ENCODE measurements around the gene TBC1D22A. TPM values are rescaled to one million over a fixed set of nuclear protein-coding genes. Genes with fewer than 3 reads are reported as not detected.

Gene TBC1D22A
- total RNA-seq, 2 experiments from 2014 or later = 22.3 to 43.9 TPM

DNA sequence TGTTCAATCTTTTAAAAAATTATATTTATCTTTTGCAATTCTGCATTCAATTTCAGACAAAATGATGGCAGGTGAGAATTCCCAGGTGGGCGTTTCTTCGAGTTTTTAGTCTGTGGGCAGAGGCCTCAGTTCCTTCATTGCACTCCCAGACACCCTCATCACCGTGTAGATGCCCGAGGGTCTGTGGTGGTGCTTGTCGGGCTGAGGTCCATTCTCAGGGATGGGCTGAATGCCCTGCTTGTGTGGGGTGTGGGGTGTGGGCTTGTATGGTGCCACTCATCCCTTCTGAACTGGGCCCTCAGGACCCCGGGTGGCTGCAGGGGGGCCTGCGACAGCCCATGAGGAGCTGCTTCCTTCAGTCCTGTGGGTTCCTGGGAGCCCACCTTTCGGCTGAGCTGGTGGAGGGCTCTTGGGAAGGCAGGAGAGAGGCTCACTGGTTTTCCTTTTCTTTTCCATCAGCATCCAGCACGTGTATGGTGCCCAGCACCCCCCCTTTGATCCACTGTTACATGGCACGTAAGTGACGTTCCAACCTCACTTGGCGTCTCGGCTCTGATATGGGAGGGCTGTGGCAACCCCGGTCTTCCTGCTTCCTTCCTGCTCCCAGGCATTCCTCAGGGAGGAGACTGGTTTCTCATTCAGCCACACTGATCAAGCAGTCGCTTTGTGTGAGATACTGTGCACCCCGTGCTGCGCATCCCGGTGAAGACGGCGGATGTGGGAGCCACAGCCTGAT is 29.8 kb downstream of the TBC1D22A start:
- CTCF ChIA-PET (ENCODE audit: unreplicated experiment) = no interaction called here
- H3K4me2 ChIP-seq (ENCODE audit: low read length) = no peak overlapping the region
- BruUV-seq (replicated peaks) = no TSS peak

GRCh38 chr22:46792841-46793261 is 30.4 kb downstream of the TBC1D22A start:
- no peak overlapping the region for H2AFZ ChIP-seq (ENCODE audit: low read length)
- intact Hi-C loops (cut with micrococcal nuclease; ENCODE audit: unreplicated experiment) = loop anchor here (10.0 kb wide), 1 partner anchor 108 kb away; no protein-coding TSS in a partner anchor
- H3K79me2 ChIP-seq (ENCODE audit: insufficient read depth, low read depth, low read length) = peaks cover 11% of the 10 kb centered on the region
- peaks cover 3% of the 10 kb centered on the region for H3K4me1 ChIP-seq (ENCODE audit: insufficient read depth, low read length, poor library complexity, severe bottlenecking)
- POLR2A ChIA-PET = no interaction called here
- CTCF ChIA-PET (ENCODE audit: unreplicated experiment) = interaction anchor here (0.6 kb wide), 1 partner anchor 395 kb away, joined by 3 read pairs; no protein-coding TSS in a partner anchor
- no TSS peak for BruUV-seq (replicated peaks)
- H3K9me2 ChIP-seq (ENCODE audit: insufficient read depth, low read length) = no peaks in the 10 kb centered on the region
- no peak overlapping the region for H3K4me3 ChIP-seq (ENCODE audit: low read depth, low read length, poor library complexity, severe bottlenecking)
- H3K4me2 ChIP-seq (ENCODE audit: low read length) = no peak overlapping the region
- H3K9me3 ChIP-seq (ENCODE audit: low read length) = no peaks in the 10 kb centered on the region
- 0 out of 2 replicates have a peak, but pooled peaks cover under 1% of the 10 kb centered on the region for H4K20me1 ChIP-seq (ENCODE audit: insufficient read depth, low read length)
- no peak for DNase-seq (ENCODE audit: low spot score)
- H3K27ac ChIP-seq (ENCODE audit: low read depth, low read length, poor library complexity, severe bottlenecking) = no peak overlapping the region
- peaks cover 40% of the 10 kb centered on the region; the same call in 1 of the 2 replicates for H3K36me3 ChIP-seq (ENCODE audit: insufficient read depth, low read length)
- TF ChIP-seq, protein P1, sequence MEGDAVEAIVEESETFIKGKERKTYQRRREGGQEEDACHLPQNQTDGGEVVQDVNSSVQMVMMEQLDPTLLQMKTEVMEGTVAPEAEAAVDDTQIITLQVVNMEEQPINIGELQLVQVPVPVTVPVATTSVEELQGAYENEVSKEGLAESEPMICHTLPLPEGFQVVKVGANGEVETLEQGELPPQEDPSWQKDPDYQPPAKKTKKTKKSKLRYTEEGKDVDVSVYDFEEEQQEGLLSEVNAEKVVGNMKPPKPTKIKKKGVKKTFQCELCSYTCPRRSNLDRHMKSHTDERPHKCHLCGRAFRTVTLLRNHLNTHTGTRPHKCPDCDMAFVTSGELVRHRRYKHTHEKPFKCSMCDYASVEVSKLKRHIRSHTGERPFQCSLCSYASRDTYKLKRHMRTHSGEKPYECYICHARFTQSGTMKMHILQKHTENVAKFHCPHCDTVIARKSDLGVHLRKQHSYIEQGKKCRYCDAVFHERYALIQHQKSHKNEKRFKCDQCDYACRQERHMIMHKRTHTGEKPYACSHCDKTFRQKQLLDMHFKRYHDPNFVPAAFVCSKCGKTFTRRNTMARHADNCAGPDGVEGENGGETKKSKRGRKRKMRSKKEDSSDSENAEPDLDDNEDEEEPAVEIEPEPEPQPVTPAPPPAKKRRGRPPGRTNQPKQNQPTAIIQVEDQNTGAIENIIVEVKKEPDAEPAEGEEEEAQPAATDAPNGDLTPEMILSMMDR (conservative IDR thresholded peaks at IDR 0.05; ENCODE audit: low read length) = no peak

More for the DNA sequence above, 29.8 kb downstream of the TBC1D22A start:
- H4K20me1 ChIP-seq (ENCODE audit: insufficient read depth, low read length) = no peaks in the 10 kb centered on the region
- TF ChIP-seq, protein P1 (conservative IDR thresholded peaks at IDR 0.05; ENCODE audit: low read length) = no peak
- TF ChIP-seq EZH2phosphoT487 (IDR thresholded peaks at IDR 0.05; ENCODE audit: borderline replicate concordance, low read depth, low read length) = no peak
- POLR2A ChIA-PET = no interaction called here
- H3K27ac ChIP-seq (ENCODE audit: low read depth, low read length, poor library complexity, severe bottlenecking) = no peak overlapping the region
- H3K9me2 ChIP-seq (ENCODE audit: insufficient read depth, low read length) = no peaks in the 10 kb centered on the region
- peaks cover 3% of the 10 kb centered on the region for H3K4me1 ChIP-seq (ENCODE audit: insufficient read depth, low read length, poor library complexity, severe bottlenecking)
- no peaks in the 10 kb centered on the region for H3K9me3 ChIP-seq (ENCODE audit: low read length)
- intact Hi-C loops (cut with micrococcal nuclease; ENCODE audit: unreplicated experiment) = loop anchor here (10.0 kb wide), 1 partner anchor 107 kb away; no protein-coding TSS in a partner anchor
- no peak overlapping the region for H3K4me3 ChIP-seq (ENCODE audit: low read depth, low read length, poor library complexity, severe bottlenecking)
- H3K36me3 ChIP-seq (ENCODE audit: insufficient read depth, low read length) = peaks cover 38% of the 10 kb centered on the region; the same call in 1 of the 2 replicates
- H3K79me2 ChIP-seq (ENCODE audit: insufficient read depth, low read depth, low read length) = peaks cover 16% of the 10 kb centered on the region
- no peak overlapping the region for H2AFZ ChIP-seq (ENCODE audit: low read length)
- no peak for DNase-seq (ENCODE audit: low spot score)

- intact Hi-C loops (cut with micrococcal nuclease; ENCODE audit: unreplicated experiment) = loop anchor here (10.0 kb wide), 1 partner anchor 109 kb away; no protein-coding TSS in a partner anchor
- CTCF ChIA-PET (ENCODE audit: unreplicated experiment) = interaction anchor here (0.6 kb wide), 1 partner anchor 394 kb away, joined by 3 read pairs; no protein-coding TSS in a partner anchor
- H3K36me3 ChIP-seq (ENCODE audit: insufficient read depth, low read length) = peaks cover 47% of the 10 kb centered on the region; the same call in 1 of the 2 replicates
- no peaks in the 10 kb centered on the region for H3K9me2 ChIP-seq (ENCODE audit: insufficient read depth, low read length)
- no peak overlapping the region for H3K27ac ChIP-seq (ENCODE audit: low read depth, low read length, poor library complexity, severe bottlenecking)
- POLR2A ChIA-PET = no interaction called here
- H3K4me3 ChIP-seq (ENCODE audit: low read depth, low read length, poor library complexity, severe bottlenecking) = no peak overlapping the region
- no peak overlapping the region for H2AFZ ChIP-seq (ENCODE audit: low read length)
- no peak overlapping the region for H3K4me2 ChIP-seq (ENCODE audit: low read length)
- no TSS peak for BruUV-seq (replicated peaks)
- no peak for DNase-seq (ENCODE audit: low spot score)
- H3K4me1 ChIP-seq (ENCODE audit: insufficient read depth, low read length, poor library complexity, severe bottlenecking) = peaks cover 2% of the 10 kb centered on the region
- no peaks in the 10 kb centered on the region for H3K9me3 ChIP-seq (ENCODE audit: low read length)
- H4K20me1 ChIP-seq (ENCODE audit: insufficient read depth, low read length) = 0 out of 2 replicates have a peak, but pooled peaks cover 3% of the 10 kb centered on the region
- TF ChIP-seq, protein P1 (conservative IDR thresholded peaks at IDR 0.05; ENCODE audit: low read length) = no peak
- TF ChIP-seq EZH2phosphoT487 (IDR thresholded peaks at IDR 0.05; ENCODE audit: borderline replicate concordance, low read depth, low read length) = no peak
- H3K79me2 ChIP-seq (ENCODE audit: insufficient read depth, low read depth, low read length) = peaks cover 11% of the 10 kb centered on the region
Measured at GRCh38 chr22:46793497-46793896, 31.0 kb downstream of the TBC1D22A start.

All from OCI-LY7 (cell line).